K562 (cell line): ENCODE measurements around the gene KCP. TPM values are rescaled to one million over a fixed set of nuclear protein-coding genes. Genes with fewer than 3 reads are reported as not detected.

Source experiments
- DACH1 ChIP-seq: fragments of 450-650 bp; IDR thresholded peaks from 2 replicates; pipeline ENCODE4 v1.6.1; 2018; ENCODE audit not compliant: partially characterized antibody
- DPF2 ChIP-seq: fragments of 450-650 bp; IDR thresholded peaks from 2 replicates; pipeline ENCODE4 v1.6.1; 2016
- FOXJ2 ChIP-seq: fragments of 200-800 bp; sonication (Bioruptor generic); IDR thresholded peaks from 2 replicates; pipeline ENCODE4 v1.6.1; 2016; ENCODE audit warnings: missing genetic modification characterization, missing compliant biosample characterization
- PHTF2 ChIP-seq: fragments of 250-450 bp; sonication (Bioruptor Pico); IDR thresholded peaks from 2 replicates; pipeline ENCODE4 v1.5.0; 2021; ENCODE audit warnings: mild to moderate bottlenecking
- POLR2AphosphoS2 ChIP-seq: IDR thresholded peaks from 2 replicates; pipeline ENCODE4 v1.6.1; 2012; ENCODE audit warnings: low read length, improper control_type of control experiment
- SP2 ChIP-seq: IDR thresholded peaks from 2 replicates; pipeline ENCODE4 v1.6.1; 2011; ENCODE audit warnings: mild to moderate bottlenecking, low read depth, low read length, moderate library complexity; ENCODE audit not compliant: poor library complexity, severe bottlenecking; ENCODE audit errors: extremely low read depth
- STAG1 ChIP-seq: sonication (generic); formaldehyde crosslinking; IDR thresholded peaks from 2 replicates; pipeline ENCODE4 v1.5.0; 2020; ENCODE audit warnings: missing genetic modification reagents, borderline replicate concordance
- TCF15 ChIP-seq: fragments of 250-450 bp; sonication (Bioruptor Pico); IDR thresholded peaks from 2 replicates; pipeline ENCODE4 v1.8.0; 2022; ENCODE audit warnings: moderate library complexity, mild to moderate bottlenecking, inconsistent platforms
- VEZF1 ChIP-seq: fragments of 200-800 bp; sonication (Bioruptor generic); IDR thresholded peaks from 2 replicates; pipeline ENCODE4 v1.6.1; 2017; ENCODE audit warnings: missing genetic modification characterization, missing compliant biosample characterization
- ZNF23 ChIP-seq: fragments of 250-450 bp; sonication (Bioruptor Pico); IDR thresholded peaks from 2 replicates; pipeline ENCODE4 v1.4.0; 2020; ENCODE audit warnings: mild to moderate bottlenecking
- polyA plus RNA-seq, 8 experiments: library from polyadenylated mRNA; depleted of rRNA in 4 of 8; stranded (reverse) in 5 of 8; unstranded in 3 of 8; fragments of >200 nt; fragmentation: Nextera tagmentation in 2 of 8; fragmentation: Illumina TruSeq in 1 of 8; extraction: Ambion mirVana in 2 of 8; extraction: Trizol in 1 of 8; gene quantifications; 2 replicates each; pipeline versions ENCODE4 v1.2.1 to v1.2.3, GENCODE V29; 2011 to 2014; ENCODE audit warnings: inconsistent platforms in 1 of 8, missing spikeins in 1 of 8
- total RNA-seq, 7 experiments: library from RNA; depleted of rRNA in 6 of 7; stranded (reverse); fragments of >200 nt in 6 of 7; fragmentation: Illumina TruSeq in 2 of 7; extraction: Trizol in 2 of 7; gene quantifications; 2 replicates each; pipeline versions ENCODE4 v1.2.1 to v1.2.3, GENCODE V29; 2011 to 2021; ENCODE audit warnings: low replicate concordance in 1 of 7
- TF ChIP-seq, protein P1 (sequence below): fragments of 250-450 bp; sonication (Bioruptor Pico); IDR thresholded peaks from 2 replicates; pipeline ENCODE4 v1.8.0; 2022; ENCODE audit warnings: inconsistent platforms, mild to moderate bottlenecking, moderate library complexity, borderline replicate concordance
- TF ChIP-seq, protein P2 (sequence below): sonication (generic); formaldehyde crosslinking; IDR thresholded peaks from 2 replicates; pipeline ENCODE4 v1.8.1; 2023; ENCODE audit warnings: mild to moderate bottlenecking, missing genetic modification reagents
- TF ChIP-seq, protein P3 (sequence below): sonication (generic); formaldehyde crosslinking; IDR thresholded peaks from 2 replicates; pipeline ENCODE4 v1.8.1; 2023; ENCODE audit warnings: mild to moderate bottlenecking, missing genetic modification reagents

KCP gene
- total and polyA plus RNA-seq, 9 of the 15 experiments (the other 6 are each of a cell fraction or from before 2014, with no cell fraction given), result 0.06 to 0.17 (median 0.12) TPM; not detected in 3

GRCh38 chr7:128830231-128831177 is 80.0 kb downstream of the KCP start, which contains the start of gene FLNC (continued):
- TF ChIP-seq SP2 (no peak), POLR2AphosphoS2 (no peak), FOXJ2 (tag) (no peak), DACH1 (no peak), VEZF1 (peak; percentile 98), DPF2 (no peak; the same call in 1 of the 2 replicates), STAG1 (0 out of 2 replicates have a peak, but pooled peaks have one; percentile 30), TCF15 (CRISPR knock-in tag) (no peak), ZNF23 (CRISPR knock-in tag) (no peak), PHTF2 (CRISPR knock-in tag) (no peak)
- TF ChIP-seq, protein P1, sequence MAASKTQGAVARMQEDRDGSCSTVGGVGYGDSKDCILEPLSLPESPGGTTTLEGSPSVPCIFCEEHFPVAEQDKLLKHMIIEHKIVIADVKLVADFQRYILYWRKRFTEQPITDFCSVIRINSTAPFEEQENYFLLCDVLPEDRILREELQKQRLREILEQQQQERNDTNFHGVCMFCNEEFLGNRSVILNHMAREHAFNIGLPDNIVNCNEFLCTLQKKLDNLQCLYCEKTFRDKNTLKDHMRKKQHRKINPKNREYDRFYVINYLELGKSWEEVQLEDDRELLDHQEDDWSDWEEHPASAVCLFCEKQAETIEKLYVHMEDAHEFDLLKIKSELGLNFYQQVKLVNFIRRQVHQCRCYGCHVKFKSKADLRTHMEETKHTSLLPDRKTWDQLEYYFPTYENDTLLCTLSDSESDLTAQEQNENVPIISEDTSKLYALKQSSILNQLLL, result no peak
- TF ChIP-seq, protein P2, sequence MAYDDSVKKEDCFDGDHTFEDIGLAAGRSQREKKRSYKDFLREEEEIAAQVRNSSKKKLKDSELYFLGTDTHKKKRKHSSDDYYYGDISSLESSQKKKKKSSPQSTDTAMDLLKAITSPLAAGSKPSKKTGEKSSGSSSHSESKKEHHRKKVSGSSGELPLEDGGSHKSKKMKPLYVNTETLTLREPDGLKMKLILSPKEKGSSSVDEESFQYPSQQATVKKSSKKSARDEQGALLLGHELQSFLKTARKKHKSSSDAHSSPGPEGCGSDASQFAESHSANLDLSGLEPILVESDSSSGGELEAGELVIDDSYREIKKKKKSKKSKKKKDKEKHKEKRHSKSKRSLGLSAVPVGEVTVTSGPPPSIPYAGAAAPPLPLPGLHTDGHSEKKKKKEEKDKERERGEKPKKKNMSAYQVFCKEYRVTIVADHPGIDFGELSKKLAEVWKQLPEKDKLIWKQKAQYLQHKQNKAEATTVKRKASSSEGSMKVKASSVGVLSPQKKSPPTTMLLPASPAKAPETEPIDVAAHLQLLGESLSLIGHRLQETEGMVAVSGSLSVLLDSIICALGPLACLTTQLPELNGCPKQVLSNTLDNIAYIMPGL (CRISPR knock-in tag), result peak; percentile 92
- TF ChIP-seq, protein P3, sequence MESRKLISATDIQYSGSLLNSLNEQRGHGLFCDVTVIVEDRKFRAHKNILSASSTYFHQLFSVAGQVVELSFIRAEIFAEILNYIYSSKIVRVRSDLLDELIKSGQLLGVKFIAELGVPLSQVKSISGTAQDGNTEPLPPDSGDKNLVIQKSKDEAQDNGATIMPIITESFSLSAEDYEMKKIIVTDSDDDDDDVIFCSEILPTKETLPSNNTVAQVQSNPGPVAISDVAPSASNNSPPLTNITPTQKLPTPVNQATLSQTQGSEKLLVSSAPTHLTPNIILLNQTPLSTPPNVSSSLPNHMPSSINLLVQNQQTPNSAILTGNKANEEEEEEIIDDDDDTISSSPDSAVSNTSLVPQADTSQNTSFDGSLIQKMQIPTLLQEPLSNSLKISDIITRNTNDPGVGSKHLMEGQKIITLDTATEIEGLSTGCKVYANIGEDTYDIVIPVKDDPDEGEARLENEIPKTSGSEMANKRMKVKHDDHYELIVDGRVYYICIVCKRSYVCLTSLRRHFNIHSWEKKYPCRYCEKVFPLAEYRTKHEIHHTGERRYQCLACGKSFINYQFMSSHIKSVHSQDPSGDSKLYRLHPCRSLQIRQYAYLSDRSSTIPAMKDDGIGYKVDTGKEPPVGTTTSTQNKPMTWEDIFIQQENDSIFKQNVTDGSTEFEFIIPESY, result no peak
- TF ChIP-seq, all 486 proteins: peak for 143
